Lower leg skin (tissue), 3 donors: ENCODE measurements around the gene UBN1.

ENCODE experiments used
- CTCF ChIP-seq, 3 donors: fragments of 450-650 bp; IDR thresholded peaks; one replicate each; pipeline ENCODE4 v1.5.1; 2016; ENCODE audit warnings: antibody characterized with exemption in 3 of 3, mild to moderate bottlenecking in 3 of 3, moderate library complexity in 2 of 3
- POLR2A ChIP-seq, 2 donors: fragments of 450-650 bp; IDR thresholded peaks; one replicate each; pipeline ENCODE4 v1.6.1; 2016 to 2017; ENCODE audit warnings: antibody characterized with exemption in 2 of 2, mild to moderate bottlenecking in 1 of 2, moderate library complexity in 1 of 2

GRCh38 chr16:4879049-4879448 lies 31.8 kb downstream of the UBN1 start:
- TF ChIP-seq POLR2A (IDR thresholded peaks at IDR 0.05) (no peak), CTCF (IDR thresholded peaks at IDR 0.05) (no peak)
